ENCODE results near the gene DNAJC5. TPM values are rescaled to one million over a fixed set of nuclear protein-coding genes. Genes with fewer than 3 reads are reported as not detected.

The DNAJC5 gene
- total and polyA plus RNA-seq, 9 of the 15 experiments (the other 6 are each of a cell fraction or from before 2014, with no cell fraction given): 0.95 to 42.8 (median 23.4) TPM

GRCh38 chr20:63955827-63956663 is 61.1 kb downstream of the DNAJC5 start, which contains the start of gene UCKL1 (continued):
- TF ChIP-seq, protein P1, sequence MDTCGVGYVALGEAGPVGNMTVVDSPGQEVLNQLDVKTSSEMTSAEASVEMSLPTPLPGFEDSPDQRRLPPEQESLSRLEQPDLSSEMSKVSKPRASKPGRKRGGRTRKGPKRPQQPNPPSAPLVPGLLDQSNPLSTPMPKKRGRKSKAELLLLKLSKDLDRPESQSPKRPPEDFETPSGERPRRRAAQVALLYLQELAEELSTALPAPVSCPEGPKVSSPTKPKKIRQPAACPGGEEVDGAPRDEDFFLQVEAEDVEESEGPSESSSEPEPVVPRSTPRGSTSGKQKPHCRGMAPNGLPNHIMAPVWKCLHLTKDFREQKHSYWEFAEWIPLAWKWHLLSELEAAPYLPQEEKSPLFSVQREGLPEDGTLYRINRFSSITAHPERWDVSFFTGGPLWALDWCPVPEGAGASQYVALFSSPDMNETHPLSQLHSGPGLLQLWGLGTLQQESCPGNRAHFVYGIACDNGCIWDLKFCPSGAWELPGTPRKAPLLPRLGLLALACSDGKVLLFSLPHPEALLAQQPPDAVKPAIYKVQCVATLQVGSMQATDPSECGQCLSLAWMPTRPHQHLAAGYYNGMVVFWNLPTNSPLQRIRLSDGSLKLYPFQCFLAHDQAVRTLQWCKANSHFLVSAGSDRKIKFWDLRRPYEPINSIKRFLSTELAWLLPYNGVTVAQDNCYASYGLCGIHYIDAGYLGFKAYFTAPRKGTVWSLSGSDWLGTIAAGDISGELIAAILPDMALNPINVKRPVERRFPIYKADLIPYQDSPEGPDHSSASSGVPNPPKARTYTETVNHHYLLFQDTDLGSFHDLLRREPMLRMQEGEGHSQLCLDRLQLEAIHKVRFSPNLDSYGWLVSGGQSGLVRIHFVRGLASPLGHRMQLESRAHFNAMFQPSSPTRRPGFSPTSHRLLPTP (IDR thresholded peaks at IDR 0.05; ENCODE audit: borderline replicate concordance, extremely low read depth, insufficient read length): no peak
- TF ChIP-seq TEAD4 (IDR thresholded peaks at IDR 0.05; ENCODE audit: low read length): no peak
- TF ChIP-seq TEAD4 (CRISPR knock-in tag; IDR thresholded peaks at IDR 0.05; ENCODE audit: borderline replicate concordance): no peak; the same call in 1 of the 2 replicates
- TF ChIP-seq ETV1 (tag; conservative IDR thresholded peaks at IDR 0.05; ENCODE audit: low read depth): no peak
- TF ChIP-seq ZC3H11A (IDR thresholded peaks at IDR 0.05; ENCODE audit: low read depth, low read length): 0 out of 2 replicates have a peak, but pooled peaks have one; percentile 50
- peak; percentile 85 for TF ChIP-seq RBFOX2 (IDR thresholded peaks at IDR 0.05; ENCODE audit: low read depth, low read length)
- 0 out of 4 replicates have a peak, but pooled peaks of 1 of the 2 experiments have one; percentile 66 for TF ChIP-seq BCLAF1 (IDR thresholded peaks at IDR 0.05; ENCODE audit: borderline replicate concordance in 1 of 2, control insufficient read depth in 1 of 2, low read depth in 2 of 2, low read length in 1 of 2)
- TF ChIP-seq DMBX1 (CRISPR knock-in tag; IDR thresholded peaks at IDR 0.05; ENCODE audit: borderline replicate concordance): peak; percentile 82; the same call in 1 of the 2 replicates
- TF ChIP-seq CBFB (CRISPR knock-in tag; IDR thresholded peaks at IDR 0.05): no peak
- TF ChIP-seq RBM14 (IDR thresholded peaks at IDR 0.05; ENCODE audit: borderline replicate concordance, insufficient read depth, low read depth, low read length): 0 out of 2 replicates have a peak, but pooled peaks have one; percentile 29
- TF ChIP-seq, protein P2, sequence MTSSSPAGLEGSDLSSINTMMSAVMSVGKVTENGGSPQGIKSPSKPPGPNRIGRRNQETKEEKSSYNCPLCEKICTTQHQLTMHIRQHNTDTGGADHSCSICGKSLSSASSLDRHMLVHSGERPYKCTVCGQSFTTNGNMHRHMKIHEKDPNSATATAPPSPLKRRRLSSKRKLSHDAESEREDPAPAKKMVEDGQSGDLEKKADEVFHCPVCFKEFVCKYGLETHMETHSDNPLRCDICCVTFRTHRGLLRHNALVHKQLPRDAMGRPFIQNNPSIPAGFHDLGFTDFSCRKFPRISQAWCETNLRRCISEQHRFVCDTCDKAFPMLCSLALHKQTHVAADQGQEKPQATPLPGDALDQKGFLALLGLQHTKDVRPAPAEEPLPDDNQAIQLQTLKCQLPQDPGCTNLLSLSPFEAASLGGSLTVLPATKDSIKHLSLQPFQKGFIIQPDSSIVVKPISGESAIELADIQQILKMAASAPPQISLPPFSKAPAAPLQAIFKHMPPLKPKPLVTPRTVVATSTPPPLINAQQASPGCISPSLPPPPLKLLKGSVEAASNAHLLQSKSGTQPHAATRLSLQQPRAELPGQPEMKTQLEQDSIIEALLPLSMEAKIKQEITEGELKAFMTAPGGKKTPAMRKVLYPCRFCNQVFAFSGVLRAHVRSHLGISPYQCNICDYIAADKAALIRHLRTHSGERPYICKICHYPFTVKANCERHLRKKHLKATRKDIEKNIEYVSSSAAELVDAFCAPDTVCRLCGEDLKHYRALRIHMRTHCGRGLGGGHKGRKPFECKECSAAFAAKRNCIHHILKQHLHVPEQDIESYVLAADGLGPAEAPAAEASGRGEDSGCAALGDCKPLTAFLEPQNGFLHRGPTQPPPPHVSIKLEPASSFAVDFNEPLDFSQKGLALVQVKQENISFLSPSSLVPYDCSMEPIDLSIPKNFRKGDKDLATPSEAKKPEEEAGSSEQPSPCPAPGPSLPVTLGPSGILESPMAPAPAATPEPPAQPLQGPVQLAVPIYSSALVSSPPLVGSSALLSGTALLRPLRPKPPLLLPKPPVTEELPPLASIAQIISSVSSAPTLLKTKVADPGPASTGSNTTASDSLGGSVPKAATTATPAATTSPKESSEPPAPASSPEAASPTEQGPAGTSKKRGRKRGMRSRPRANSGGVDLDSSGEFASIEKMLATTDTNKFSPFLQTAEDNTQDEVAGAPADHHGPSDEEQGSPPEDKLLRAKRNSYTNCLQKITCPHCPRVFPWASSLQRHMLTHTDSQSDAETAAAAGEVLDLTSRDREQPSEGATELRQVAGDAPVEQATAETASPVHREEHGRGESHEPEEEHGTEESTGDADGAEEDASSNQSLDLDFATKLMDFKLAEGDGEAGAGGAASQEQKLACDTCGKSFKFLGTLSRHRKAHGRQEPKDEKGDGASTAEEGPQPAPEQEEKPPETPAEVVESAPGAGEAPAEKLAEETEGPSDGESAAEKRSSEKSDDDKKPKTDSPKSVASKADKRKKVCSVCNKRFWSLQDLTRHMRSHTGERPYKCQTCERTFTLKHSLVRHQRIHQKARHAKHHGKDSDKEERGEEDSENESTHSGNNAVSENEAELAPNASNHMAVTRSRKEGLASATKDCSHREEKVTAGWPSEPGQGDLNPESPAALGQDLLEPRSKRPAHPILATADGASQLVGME (CRISPR knock-in tag; IDR thresholded peaks at IDR 0.05): no peak
- TF ChIP-seq HNRNPLL (IDR thresholded peaks at IDR 0.05; ENCODE audit: low read depth, low read length, poor library complexity, severe bottlenecking): no peak
- no peak for TF ChIP-seq TAF7 (tag; IDR thresholded peaks at IDR 0.05)
